MV-4-11 (cell line): Measurements from ENCODE around the gene PLEKHA7.
"Not testable (repeated sequence)": the region's sequence is repeated elsewhere in the genome, so short reads cannot be mapped to it uniquely, and the experiment has no call there.

Experiments
- DNase-seq: peaks from one replicate; lab custom pipeline; 2025; lab: John Stamatoyannopoulos, UW

The PLEKHA7 gene

DNA sequence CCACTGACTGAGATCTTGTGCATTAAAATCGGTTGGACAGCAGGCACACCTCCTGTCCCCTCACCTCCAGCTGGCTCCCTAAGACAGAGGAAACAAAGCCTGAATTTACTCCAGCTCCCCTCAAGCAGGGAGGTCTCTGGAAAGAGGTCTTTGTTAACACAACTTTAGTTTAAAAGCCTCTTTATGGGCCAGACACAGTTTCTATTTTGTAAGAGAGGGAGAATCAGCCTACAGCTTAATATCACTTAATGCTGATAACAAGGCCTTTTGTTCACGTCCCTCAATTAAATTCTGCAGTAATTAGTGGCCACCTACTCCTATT is 36.3 kb downstream of the PLEKHA7 start:
- DNase-seq: no peak

DNA sequence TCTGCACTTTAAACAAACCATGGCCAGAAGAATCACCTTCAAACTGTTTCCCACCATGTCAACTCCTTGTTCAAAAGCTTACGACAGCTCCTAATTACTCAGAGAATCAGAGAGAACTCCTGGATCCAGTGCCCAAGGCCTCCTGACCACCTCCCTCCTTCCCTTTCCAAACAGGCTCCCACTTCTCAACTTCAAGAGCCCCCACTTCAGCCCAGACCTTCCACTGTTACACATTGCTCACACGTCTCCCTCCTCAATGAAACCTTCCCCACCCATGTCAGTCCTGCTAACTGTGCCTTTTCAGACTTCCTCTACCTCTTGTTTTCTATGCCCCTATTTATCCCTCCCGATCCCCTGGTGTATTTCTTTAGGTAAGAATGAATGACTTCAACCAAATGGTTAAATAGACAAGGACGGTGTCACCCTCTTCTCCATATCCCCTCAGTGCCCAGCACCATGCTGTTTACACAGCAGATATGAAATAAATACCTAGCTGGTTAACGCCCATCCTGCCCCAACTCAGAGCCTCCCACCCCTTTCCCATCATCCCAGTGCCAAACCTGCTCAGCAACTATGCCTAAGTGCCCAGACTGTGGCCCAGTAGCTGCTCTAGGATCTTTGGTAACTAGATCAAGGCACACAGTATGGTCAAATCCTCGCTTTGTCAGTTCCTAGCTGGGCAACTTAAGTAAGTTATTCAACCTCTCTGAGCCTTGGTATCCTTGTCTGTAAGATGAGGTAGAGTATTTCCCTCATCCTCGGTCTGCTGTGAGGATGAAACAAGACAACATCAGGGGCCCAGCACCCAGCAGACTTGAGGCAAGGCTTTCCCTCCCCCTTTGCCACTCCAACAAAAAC is 36.8 kb downstream of the PLEKHA7 start:
- DNase-seq: no peak

DNA sequence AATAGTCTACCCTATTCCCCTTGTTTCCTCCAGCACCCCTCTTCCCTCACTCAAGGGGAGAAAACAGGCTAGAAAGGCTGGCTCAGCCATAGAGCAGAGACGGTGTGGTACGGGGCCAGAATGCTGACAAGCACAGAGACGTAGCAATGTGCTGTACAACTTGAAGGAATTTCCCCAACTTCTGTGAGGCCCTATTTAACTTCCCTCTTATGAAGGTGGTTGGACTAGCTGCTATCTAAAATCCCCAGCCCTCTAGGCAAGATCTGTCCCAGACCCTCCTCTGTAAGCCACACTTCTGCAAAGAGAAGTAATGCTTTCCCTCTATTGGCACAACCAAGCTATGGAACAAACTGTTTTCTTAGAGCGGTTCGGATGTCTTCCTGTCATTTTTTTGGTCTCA is 37.8 kb downstream of the PLEKHA7 start:
- DNase-seq: no peak

DNA sequence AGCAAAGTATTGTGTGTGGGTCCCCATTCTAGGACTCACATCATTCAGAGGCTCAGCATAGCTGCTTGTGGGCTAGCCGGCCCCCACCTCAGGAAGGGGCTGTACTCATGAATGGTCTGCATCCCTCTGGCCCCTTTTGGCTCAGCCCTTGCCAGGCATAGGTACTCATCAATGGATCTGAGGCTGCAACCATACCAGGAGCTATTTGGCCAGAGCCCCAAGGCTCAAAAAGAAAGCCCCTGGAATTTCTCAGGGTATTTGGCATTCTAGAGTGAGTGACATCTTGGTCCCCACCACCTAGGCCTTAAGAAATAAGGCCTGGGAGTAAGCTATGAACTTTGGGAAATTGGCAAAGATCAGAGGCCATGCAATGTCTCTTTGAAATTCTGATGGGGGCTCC is 38.3 kb downstream of the PLEKHA7 start:
- no peak for DNase-seq

DNA sequence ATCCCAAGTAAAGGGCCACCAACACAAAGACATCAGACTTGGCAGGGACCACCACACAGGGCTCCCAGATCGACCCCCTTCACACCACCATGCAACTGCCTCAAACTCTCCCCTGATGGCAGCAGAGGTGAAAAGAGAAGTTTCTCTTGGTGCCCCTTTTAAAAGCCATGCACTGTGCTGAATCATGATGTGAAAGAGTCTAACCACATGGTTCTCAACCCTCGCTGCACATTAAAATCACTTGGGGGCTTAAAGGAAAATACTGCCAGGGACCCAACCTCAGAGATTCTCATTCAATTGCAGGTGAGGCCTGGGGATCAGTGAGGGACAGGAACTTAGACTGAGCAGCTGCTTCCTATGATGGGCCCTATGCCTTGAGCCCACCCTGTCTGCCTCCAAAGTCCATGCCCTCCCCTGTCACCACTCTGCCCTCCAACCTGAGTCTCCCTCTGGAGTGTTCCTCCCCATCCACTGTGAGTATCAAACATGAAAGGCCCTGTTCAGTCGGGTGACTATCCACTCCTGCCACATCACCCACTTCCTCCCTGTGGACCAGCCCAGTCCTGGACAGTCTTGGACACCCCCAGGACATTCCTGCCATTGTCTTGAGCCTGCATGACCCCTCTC is 40.8 kb downstream of the PLEKHA7 start:
- DNase-seq: no peak

DNA sequence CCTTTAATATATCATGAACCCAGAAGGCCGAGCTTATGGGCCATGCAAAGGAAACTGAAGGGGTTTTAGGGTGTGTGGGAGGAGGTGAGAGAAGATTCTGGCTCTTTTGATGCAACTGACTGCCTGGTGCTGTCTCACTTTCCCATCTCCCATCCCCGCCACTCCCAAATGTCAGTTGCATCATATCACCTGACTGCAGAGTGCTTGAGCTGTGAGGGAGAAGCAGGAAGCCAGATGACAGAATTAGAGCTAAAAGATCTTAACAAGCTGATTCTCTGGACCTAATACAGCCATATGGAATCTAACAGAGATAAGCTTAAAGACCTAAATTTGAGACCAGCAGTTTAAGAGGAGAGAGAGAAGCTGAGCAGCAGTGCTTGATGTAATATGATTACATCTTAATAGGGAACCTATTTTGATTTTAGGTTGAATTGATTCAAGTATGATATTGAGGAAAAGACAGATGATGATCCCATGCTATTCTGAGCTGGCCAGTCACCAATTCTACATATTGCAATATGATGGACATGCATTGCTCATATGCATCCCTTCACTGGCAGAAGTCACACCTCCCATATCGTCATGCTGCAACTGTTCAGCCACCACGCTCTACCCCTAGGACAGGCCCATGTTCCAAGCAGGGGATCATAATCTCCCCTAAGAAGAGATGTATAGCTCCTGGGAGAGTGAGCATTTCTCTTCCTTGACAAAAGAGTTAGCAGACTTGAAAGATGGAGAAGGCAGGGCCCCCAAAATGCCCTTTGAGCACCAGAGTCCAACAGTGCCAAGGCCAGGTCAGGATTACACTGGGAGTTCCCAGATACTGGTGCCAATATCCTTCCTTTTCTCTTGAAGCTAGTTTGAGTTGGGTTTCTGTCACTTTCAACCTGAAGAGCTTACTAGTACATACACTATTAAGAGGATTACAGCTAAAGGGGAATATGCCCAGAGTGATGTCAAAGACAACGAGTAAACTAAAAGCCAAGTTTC is 44.9 kb downstream of the PLEKHA7 start:
- no peak for DNase-seq

DNA sequence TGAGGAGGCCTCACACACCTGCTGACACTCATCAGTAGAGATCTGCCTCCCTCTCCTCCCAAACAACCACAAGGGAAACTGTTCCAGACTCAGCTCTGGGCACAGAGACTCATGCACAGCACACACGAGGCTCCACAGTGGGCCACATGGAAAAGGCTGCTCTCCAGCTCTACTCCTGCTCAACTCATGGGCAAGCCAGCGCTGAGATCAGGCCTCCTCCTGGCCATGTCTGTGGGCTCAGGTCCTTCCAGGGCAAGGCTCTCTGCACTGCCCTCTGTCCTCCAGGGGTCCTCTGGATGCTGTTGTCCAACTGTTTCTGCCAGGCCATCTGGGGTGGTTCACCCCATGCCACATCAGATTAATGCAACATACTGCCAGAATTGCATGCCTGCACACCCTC is 46.0 kb downstream of the PLEKHA7 start:
- no peak for DNase-seq

DNA sequence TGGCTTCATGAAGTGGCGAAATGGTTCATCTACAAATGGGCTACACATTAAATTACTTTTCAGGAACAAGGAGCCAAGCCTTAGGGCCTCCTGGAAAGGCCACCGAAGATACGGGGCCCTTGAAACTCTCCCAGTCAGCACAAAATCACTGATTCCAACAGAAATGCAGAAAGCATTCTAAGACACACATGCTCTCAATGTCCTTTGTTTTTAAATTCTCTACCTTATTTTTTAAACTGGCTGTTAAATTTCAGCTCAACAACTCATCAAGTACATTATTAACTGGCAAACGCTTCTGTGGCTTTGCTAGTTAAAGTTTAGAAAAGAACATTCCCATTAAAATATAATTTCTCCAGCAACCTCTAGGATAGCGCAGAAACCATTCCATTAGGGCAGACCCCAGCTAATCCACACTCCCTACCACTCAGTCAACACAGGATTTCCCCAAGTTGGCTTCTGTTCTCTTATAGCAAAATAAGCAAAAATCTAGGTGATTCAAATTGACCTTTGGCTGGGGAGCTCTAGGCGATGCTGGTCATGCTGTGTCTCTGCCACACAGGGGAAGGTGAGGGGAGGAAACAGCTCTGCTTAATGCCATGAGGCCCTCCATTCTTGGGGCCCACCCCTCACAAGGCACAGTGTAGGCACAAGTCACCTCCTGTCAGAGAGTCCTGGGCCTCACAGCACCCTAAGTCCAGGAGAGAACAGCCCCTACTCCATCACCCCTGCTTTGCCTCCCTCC is 47.1 kb downstream of the PLEKHA7 start:
- DNase-seq: no peak

DNA sequence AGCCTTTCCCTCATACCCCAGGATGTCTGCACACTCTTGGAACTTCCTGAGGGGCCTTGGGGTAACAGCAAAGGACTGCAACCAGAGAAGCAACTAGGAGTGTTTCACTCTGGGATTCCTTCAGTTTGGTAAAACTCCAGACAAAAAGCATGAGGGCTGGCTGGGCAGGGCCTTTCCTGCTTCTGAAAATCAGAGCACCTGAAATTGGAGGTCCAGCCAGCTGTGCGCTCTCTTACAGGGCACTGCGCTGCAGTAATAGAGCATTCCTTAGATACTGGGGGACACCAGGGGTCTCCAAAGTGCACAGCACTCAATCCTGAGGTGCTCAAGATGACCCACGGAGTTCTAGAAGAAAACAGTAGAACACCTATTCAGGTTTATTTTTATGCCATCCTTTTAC is 49.7 kb downstream of the PLEKHA7 start:
- DNase-seq: no peak

DNA sequence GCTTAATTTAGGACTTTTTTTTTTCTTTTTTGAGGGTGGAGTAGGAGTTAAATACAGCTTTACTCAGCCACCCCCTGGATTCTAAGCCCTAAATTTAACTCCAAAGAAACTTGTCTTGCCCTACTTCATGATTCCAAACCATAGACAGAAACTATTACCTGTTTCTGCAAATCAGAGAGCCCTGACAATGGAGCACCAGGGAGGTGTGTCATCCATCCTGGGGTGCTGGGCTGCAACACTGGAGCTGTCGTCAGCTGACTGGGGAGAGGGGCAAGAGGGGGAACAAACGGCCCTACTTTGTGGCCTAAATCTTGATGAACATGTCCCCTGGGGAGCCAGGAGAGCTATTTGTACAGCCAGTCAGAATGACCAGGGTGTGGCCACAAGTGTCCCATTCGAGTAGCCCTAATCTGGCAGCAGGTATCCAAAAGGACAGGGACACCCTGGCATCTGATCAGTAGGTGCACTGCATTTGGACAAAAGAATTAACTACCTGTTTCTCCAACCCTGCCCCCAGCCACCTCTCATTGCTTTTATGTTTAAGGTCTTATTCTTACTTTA is 50.8 kb downstream of the PLEKHA7 start:
- DNase-seq: no peak

DNA sequence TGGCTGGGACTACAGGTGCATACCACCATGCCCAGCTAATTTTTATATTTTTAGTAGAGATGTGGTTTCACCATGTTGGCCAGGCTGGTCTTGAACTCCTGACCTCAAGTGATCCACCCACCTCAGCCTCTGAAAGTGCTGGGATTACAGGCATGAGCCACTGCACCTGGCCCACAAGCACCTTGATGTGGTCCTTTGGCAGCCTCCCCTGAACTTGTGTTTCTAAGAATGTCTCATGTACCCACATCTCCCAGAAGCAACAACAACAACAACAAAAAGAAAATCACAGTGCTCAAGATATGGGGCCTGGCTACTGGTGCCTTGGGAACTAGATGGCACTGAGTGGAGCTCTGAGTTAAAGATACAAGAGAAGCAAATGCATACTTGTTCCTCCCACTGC is 51.6 kb downstream of the PLEKHA7 start:
- DNase-seq: not testable (repeated sequence)

DNA sequence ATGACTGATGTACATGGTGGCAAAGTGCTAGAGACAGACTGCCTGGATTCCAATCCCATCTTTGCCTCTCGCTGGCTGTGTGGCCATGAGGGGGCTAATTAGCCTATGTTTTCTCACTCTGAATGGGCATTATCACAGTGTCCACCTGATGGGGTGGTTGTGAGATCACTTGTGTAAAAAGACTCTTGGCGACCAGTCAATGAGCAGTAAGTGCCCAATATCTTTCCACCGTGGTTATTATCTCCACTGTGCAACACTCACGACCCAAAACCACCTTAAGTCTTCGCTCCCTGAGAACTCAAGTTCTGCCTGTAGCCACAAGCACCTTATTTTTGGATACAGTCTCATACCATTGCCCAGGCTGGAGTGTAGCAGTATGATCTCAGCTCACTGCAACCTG is 52.1 kb downstream of the PLEKHA7 start:
- DNase-seq: no peak

DNA sequence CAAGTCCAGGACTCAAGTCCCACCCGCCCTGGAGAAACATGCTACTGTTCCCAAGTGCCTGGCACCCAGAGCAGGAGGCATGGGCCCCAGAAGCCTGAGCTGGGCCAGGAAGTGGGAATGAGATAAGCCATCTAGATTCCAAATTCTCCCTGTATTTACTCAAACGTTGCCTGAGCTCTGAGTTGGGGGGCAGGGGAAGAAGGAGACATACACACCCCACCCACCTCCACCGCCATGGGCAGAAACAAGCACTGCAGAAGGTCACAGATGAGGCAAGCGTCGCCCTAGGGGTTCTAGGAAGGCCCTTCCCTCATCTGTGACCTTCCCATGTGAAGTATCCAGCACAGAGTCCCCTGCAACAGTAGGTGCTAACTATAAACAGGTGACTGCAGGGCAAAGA is 54.0 kb downstream of the PLEKHA7 start:
- DNase-seq: no peak

DNA sequence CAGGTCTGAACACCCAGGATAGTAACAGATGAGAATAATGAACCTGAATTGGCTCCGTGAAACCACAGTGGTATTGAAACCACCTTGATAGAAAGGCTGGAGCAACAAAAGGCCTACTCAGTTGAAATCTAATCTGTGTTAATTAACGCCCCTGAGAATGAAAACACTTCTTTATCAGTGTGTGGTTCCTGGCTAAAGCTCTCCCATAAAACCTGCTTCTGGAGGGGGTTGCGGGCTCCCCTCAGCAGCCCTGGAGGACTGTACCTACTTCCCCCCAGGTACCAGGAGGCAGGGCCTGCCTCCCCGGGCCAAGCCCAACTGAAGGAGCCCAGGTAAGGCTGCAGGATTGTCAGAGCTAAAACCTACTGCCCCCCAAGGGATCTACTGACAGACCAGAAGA is 54.6 kb downstream of the PLEKHA7 start:
- DNase-seq: no peak

DNA sequence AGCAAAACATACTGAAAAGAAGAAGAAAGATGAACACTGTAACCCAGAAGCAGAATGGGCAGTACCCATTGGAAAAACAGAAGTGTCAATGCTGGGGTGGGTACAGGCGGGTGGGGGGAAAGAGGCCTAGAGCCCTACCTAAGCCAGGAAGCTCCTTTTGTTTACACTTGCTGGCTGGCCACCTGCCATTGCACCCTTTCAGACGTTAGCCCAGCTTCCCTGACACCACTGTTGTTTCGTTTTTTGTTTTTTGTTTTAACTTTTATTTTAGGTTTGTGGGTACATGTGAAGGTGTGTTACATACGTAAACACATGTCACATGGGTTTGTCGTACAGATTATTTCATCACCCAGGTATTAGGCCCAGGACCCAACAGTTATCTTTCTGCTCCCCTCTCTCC is 55.4 kb downstream of the PLEKHA7 start:
- no peak for DNase-seq

DNA sequence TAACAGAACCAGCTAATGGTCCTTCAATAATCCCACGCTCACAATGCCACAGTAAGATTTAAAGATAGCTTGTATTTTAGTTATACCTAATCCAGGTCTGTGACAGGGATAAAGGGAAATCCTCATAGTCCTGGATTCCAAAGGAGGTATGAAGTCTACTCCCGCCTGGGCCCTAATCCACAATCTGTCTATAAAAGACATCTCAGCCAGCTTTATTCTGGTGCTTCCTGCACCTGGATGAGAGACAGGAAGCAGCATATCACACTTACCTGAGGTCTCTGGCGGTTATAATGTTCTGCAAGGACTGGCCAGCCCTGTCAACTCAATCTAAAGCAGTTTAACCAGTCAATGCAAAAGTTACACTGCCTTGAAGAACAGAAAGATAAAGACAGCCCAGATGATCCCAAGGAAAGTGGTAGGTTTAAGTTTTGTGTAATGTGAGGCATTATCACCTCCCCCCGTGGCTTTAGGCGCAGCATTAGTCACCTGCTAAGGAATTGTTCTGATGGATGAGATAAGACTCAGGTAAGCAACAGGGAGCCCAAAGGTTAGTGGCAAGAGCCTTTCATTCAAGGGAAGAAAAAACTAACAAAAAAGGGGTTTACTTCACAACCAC is 57.6 kb downstream of the PLEKHA7 start:
- no peak for DNase-seq

DNA sequence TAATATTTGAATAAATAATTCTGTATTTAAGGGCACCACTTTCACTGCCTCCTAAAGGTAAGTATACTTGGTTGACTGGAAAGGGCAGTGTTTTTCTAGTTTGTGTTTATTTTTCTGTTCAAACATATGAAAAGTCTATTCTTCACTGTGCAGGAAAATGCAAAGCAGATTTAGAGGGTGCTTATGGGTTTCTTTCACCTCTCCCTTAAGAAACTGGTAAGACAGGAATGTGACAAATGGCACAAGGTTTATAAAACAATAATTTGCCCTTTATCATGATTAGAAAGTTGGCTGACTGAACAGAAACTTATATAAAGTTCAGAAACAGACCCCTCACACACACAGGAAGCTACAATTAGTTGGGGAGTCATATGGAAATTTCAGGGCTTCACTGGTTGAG is 60.6 kb downstream of the PLEKHA7 start:
- no peak for DNase-seq

DNA sequence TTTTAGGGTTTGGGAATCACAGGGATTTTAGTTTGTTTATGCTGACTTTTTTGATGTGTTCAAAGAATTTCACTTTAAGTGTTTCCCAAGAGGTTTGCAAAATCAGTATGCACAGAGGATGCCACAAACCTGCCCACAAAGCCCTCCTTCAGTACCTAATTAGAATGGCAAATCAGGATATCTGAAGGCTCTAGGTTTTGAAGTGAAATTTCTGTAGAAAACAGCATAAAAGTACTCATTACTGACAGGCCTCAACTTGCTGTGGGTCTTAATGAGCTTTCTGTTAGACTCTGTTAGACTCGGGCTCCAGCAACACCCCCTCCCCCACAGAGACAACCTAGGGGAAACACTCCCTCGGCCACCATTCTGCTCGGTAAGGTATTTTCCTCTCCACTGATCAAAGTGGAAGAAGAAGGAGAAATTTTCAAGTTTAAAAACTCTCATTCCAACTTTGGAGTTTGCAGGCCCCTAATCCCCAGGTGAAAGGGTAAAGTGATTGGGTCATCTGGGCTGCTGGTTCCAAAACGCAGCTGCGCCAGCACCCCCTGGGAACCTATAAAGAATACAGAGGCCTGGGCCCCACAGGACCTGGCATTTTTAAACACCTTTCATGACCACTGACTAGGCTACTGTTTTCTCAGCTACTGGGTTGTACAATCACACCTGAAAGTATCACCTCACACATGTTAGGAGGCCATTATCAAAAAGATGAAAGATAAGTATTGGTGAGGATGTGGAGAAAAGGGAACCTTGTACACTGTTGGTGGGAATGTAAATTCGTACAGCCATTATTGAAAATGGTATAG is 67.5 kb downstream of the PLEKHA7 start:
- DNase-seq: no peak

DNA sequence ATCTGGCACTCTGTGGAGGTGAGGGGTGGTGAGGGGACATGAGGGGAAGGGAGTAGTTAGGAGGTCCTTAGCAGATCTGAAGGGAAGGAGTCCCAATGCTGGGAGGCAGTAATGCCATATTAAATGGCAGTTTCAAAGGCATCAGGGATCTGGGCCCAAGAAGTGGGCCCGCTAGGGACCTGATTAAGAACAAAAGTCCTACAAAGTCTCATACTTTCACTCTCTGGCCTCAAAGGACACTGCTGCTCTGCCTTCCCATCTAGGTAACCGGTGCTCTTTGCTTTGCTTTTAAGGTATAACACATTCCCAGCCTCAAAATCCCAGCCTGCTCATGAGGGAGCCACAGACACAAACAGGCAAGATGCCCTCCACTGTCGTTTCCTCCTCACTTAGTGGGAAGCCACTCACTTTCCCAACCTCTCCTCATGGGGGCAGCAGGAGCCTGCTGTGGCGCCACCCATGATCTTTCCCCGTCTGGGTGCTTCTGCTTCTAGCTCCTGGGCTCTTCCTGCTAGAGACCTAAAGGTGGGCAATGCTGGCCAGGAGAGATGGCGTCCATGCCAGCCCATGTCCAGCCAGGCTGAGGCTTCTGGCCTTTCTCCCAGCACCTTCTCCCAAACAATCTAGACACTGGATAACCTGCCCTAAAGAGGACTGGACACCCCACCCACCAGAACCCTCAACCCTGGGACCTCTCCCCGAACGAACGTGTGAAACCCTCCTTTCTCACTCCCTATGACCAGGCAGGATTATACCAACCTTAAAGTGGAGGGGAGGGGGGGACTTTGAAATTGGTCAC is 68.3 kb downstream of the PLEKHA7 start:
- peak; percentile 48 for DNase-seq

DNA sequence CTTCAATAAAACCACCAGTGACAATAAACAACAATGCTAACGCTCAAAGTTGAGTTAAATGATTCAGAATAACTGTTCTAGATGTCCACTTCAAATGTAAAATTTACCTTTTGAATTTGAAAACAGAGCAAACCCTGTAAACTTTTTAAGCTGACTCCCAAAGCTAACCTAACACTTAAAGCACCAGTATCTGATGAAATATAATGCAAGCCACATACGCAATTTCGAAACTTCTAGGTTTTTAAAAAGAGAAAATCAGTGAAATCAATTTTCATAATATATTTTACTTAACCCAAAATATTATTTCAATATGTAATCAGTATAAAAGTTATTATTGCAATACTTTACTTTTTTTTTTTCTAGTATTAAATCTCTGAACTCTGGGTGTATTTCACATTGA is 71.3 kb downstream of the PLEKHA7 start:
- DNase-seq: no peak
